Kasumi-1 (cell line): ENCODE data around the gene ALG2.

Source experiments
- DNase-seq, 2 experiments: peaks; one replicate each; lab custom pipeline; 2025; lab: John Stamatoyannopoulos, UW

Gene ALG2

DNA sequence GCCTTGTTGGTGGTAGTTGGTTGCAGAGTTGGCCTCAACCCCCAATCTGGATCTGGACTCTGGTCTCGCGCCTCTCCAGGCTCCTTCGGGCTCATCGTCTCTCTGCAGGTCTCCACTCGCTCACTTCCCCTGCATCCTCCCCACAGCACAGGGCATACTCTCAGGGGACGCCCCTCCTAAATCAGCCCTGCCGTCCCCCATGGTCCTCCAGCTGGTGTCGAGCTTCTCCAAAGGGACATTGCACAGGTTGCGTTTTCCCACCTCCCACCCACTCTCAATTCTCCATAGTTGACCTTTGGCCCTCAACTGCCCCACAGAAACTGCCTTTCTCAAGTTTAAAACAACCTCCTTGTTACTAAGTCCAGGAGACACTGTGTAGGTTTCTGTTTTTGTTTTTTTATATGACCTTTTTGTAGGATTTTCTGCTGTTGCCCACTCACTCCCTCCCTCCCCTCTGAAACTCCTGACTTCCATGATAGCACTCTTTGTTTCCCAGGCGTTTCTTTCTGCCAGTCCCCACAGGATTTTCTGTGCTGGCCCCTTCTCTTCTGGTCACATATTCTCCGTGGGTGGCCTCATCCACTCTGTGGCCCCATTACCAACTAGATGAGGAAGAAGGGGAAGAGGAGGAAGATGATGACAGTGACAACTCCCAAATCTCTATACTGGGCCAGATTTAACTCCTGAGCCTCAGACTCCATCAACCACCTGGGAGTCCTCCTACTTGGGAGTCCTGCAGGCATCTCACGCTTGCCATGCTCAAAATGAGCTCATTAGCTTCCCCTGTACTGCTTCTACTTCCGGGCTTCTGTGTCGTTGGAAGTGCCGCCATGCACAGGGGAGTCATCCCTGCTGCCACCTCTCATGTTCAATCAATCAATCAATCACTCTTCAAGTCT lies 50.3 kb downstream of the ALG2 start:
- no peak for DNase-seq

DNA sequence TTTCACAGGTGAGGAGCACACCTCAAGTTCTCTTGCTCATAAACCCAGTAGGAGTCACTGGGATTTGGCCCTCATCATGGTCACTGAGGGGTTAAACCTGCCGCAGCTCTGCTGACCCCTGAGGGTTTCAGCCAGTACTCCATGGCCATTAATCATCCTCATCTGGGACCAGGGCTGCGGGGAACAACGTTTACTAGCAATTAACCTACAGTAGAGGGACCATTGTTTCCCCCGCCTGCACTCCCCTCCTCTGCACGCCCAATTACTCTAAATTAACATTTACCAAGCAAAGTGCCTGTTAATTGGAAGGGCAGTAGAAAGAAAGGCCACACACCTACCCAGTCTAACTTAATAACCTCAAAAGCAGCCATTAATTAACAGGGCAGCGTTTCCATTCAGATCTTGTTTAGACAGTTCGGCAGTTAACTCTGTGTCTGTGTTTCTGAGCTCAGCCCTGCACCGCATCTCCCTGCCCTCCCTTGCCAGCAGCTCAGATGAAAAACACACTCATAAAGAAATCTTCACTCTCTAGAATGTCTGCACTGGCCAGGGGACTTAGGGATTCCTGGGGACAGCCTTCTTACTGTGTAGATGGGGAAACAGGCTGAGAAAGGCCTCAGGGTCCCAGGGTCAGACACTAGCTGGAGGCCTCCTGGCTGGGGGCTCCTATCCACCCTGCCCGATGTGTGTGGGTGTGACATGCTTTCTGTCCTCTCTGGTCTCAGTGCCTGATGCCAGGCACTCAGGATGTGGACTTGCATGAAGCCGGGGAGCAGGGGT lies 51.6 kb downstream of the ALG2 start:
- DNase-seq: no peak

DNA sequence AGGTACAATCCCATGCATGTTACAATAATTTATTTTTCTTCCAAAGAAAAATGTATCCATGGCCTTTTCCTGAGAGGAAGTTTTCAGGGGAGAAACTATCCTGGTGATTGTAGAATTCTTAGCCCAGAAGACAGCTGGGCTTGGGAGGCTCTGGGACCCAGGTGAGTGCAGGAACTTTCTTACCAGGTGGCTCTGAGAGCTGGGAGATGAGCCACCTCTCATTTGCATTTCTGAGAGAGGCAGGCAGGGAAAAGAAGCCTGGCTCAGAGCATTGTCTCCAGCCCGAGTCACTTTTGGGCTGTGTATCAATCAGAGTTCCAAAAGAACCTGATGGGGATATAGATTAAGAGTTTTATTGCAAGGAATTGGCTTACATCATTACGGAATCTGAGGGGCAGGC lies 52.7 kb downstream of the ALG2 start:
- DNase-seq: no peak

DNA sequence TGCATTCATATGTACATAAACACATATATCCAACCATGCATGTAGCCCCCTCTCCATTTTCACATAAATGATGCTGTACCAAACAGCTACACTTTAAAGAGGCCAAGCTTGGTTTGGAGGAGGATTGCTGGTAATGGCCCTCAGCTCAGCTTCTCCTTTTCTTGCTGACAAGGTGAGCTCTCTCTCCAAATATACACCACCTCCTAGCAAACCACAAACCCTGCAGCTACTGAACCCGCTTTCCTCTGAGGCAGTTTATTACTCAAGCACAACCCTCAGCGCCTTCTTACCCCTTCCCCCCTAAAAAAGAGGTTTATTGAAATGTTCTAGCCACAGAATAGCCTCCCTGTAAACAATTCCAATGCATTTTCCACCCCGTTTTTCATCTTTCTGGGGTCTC lies 54.0 kb downstream of the ALG2 start:
- DNase-seq: no peak

DNA sequence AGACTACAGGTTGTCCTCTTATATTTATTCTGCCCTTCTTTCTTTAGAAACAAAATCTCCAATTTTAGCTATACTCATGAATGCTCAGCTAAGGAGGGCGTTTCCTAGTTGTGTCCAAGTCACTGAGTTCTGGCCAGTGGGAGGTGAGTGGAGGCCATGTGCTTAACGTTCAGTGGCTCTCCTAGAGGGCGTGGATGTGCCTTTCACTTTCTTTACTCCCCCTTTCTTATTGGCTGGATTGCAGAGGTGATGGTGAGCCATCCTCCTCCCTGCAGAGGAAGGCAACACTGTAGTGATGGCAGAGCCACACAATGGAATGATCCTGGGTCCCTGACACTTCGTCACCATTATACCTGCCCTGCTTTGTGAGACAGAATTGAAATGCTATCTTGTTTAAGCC lies 54.6 kb downstream of the ALG2 start:
- no peak for DNase-seq
